HepG2 (cell line): Measurements from ENCODE around the gene SYNE3. TPM values are rescaled to one million over a fixed set of nuclear protein-coding genes. Genes with fewer than 3 reads are reported as not detected.

Source experiments
- CBFB ChIP-seq: sonication (generic); formaldehyde crosslinking; IDR thresholded peaks from 2 replicates; pipeline ENCODE4 v1.4.0; 2020; ENCODE audit warnings: missing genetic modification reagents
- CENPT ChIP-seq: sonication (generic); formaldehyde crosslinking; IDR thresholded peaks from 2 replicates; pipeline ENCODE4 v1.8.0; 2022; ENCODE audit warnings: low read depth, mild to moderate bottlenecking, moderate library complexity, missing genetic modification reagents
- DMTF1 ChIP-seq: sonication (generic); formaldehyde crosslinking; IDR thresholded peaks from 2 replicates; pipeline ENCODE4 v1.4.0; 2020; ENCODE audit warnings: mild to moderate bottlenecking, missing genetic modification reagents
- FOXA1 ChIP-seq, 2 experiments: fragments of 450-650 bp in 1 of 2; sonication (generic) in 1 of 2; formaldehyde crosslinking in 1 of 2; IDR thresholded peaks; 2 replicates each; pipeline versions ENCODE4 v1.4.0 to v1.6.1; 2016 to 2020; ENCODE audit warnings: missing genetic modification reagents in 1 of 2
- FOXO1 ChIP-seq: sonication (generic); formaldehyde crosslinking; IDR thresholded peaks from 2 replicates; pipeline ENCODE4 v1.4.0; 2020; ENCODE audit warnings: missing genetic modification reagents
- HMG20A ChIP-seq: IDR thresholded peaks from 2 replicates; pipeline ENCODE4 v1.6.1; 2016; ENCODE audit warnings: borderline replicate concordance
- HOXA9 ChIP-seq: sonication (generic); formaldehyde crosslinking; IDR thresholded peaks from 2 replicates; pipeline ENCODE4 v1.8.1; 2022; ENCODE audit warnings: missing genetic modification reagents, mild to moderate bottlenecking, moderate library complexity, borderline replicate concordance
- KLF9 ChIP-seq: IDR thresholded peaks from 2 replicates; pipeline ENCODE4 v1.6.1; 2016; ENCODE audit warnings: low read depth
- MEIS1 ChIP-seq: sonication (generic); formaldehyde crosslinking; IDR thresholded peaks from 2 replicates; pipeline ENCODE4 v1.9.0; 2021; ENCODE audit warnings: mild to moderate bottlenecking, missing genetic modification reagents, moderate library complexity, borderline replicate concordance
- MLX ChIP-seq: IDR thresholded peaks from 2 replicates; pipeline ENCODE4 v1.6.1; 2016
- NFATC3 ChIP-seq: sonication (generic); formaldehyde crosslinking; IDR thresholded peaks from 2 replicates; pipeline ENCODE4 v1.5.1; 2020; ENCODE audit warnings: mild to moderate bottlenecking, missing genetic modification reagents
- NR2F1 ChIP-seq, 2 experiments: fragments of 450-650 bp in 1 of 2; formaldehyde crosslinking in 1 of 2; IDR thresholded peaks; 2 replicates each; pipeline versions ENCODE4 v1.5.0 to v1.6.1; 2016 to 2020; ENCODE audit warnings: mild to moderate bottlenecking in 1 of 2, missing compliant biosample characterization in 1 of 2, missing genetic modification reagents in 1 of 2, moderate library complexity in 1 of 2
- PAWR ChIP-seq: sonication (generic); formaldehyde crosslinking; IDR thresholded peaks from 2 replicates; pipeline ENCODE4 v1.4.0; 2020; ENCODE audit warnings: missing genetic modification reagents, mild to moderate bottlenecking, borderline replicate concordance
- PHF21A ChIP-seq: sonication (generic); formaldehyde crosslinking; IDR thresholded peaks from 2 replicates; pipeline ENCODE4 v1.5.0; 2020; ENCODE audit warnings: mild to moderate bottlenecking, missing genetic modification reagents
- POGZ ChIP-seq: sonication (generic); formaldehyde crosslinking; IDR thresholded peaks from 2 replicates; pipeline ENCODE4 v1.4.0; 2020; ENCODE audit warnings: mild to moderate bottlenecking, missing genetic modification reagents
- POLR2A ChIP-seq, 2 experiments: IDR thresholded peaks; 2 replicates each; pipeline ENCODE4 v1.6.1; 2011; ENCODE audit warnings: low read depth in 2 of 2, low read length in 2 of 2, mild to moderate bottlenecking in 1 of 2, moderate library complexity in 1 of 2; ENCODE audit not compliant: insufficient read depth in 1 of 2
- PRDM4 ChIP-seq: sonication (generic); formaldehyde crosslinking; IDR thresholded peaks from 2 replicates; pipeline ENCODE4 v1.9.0; 2021; ENCODE audit warnings: missing genetic modification reagents, borderline replicate concordance
- RCOR2 ChIP-seq: IDR thresholded peaks from 2 replicates; pipeline ENCODE4 v1.6.1; 2016; ENCODE audit warnings: missing biosample characterization, missing genetic modification reagents
- SMAD1 ChIP-seq: sonication (generic); formaldehyde crosslinking; IDR thresholded peaks from 2 replicates; pipeline ENCODE4 v1.4.0; 2020; ENCODE audit warnings: missing genetic modification reagents, low read depth, mild to moderate bottlenecking, borderline replicate concordance
- ZNF460 ChIP-seq: sonication (generic); formaldehyde crosslinking; IDR thresholded peaks from 2 replicates; pipeline ENCODE4 v1.5.1; 2020; ENCODE audit warnings: missing genetic modification reagents, mild to moderate bottlenecking, borderline replicate concordance
- ZNF501 ChIP-seq: sonication (generic); formaldehyde crosslinking; IDR thresholded peaks from 2 replicates; pipeline ENCODE4 v1.5.1; 2020; ENCODE audit warnings: mild to moderate bottlenecking, moderate library complexity, missing genetic modification reagents
- ZNF563 ChIP-seq: sonication (generic); formaldehyde crosslinking; IDR thresholded peaks from 2 replicates; pipeline ENCODE4 v1.8.0; 2022; ENCODE audit warnings: mild to moderate bottlenecking, moderate library complexity, missing genetic modification reagents
- ZNF570 ChIP-seq: sonication (generic); formaldehyde crosslinking; IDR thresholded peaks from 2 replicates; pipeline ENCODE4 v1.4.0; 2020; ENCODE audit warnings: mild to moderate bottlenecking, missing genetic modification reagents, borderline replicate concordance
- ZNF580 ChIP-seq: IDR thresholded peaks from 2 replicates; pipeline ENCODE4 v1.6.1; 2016; ENCODE audit warnings: low read depth, borderline replicate concordance
- ZNF629 ChIP-seq: sonication (generic); formaldehyde crosslinking; conservative IDR thresholded peaks from 2 replicates; pipeline ENCODE4 v1.5.0; 2020; ENCODE audit warnings: missing genetic modification reagents
- polyA plus RNA-seq, 8 experiments: library from polyadenylated mRNA; depleted of rRNA in 3 of 8; stranded (reverse) in 7 of 8; unstranded in 1 of 8; fragments of >200 nt; fragmentation: Illumina TruSeq in 4 of 8; extraction: Trizol in 4 of 8; gene quantifications; 2 replicates each; pipeline versions ENCODE4 v1.2.1 to v1.2.3, GENCODE V29; 2011 to 2016; ENCODE audit warnings: low read depth in 4 of 8, missing spikeins in 1 of 8, mixed read lengths in 1 of 8; ENCODE audit not compliant: insufficient read depth in 1 of 8
- total RNA-seq, 5 experiments: library from RNA; depleted of rRNA; stranded (reverse); fragments of >200 nt; fragmentation: Illumina TruSeq; extraction: Trizol; gene quantifications; 2 replicates each; pipeline ENCODE4 v1.2.3, GENCODE V29; 2016; ENCODE audit warnings: low read depth in 1 of 5

SYNE3 gene
- total and polyA plus RNA-seq, 2 of the 13 experiments (the other 11 are each of a cell fraction or from before 2014, with no cell fraction given) = 7.8 to 8.0 TPM

- TF ChIP-seq DMTF1 (CRISPR knock-in tag) (no peak), NFATC3 (CRISPR knock-in tag) (no peak), PAWR (CRISPR knock-in tag) (no peak), HOXA9 (CRISPR knock-in tag) (no peak), MLX (CRISPR knock-in tag) (peak; percentile 83; the same call in 1 of the 2 replicates), ZNF629 (peak; percentile 20; the same call in 1 of the 2 replicates), POLR2A (IDR thresholded peaks at IDR 0.05; ENCODE audit: insufficient read depth in 1 of 2, low read depth in 2 of 2, low read length in 2 of 2) (peak in 1 of 2 experiments; percentile 43; a peak in 2 of 4 replicates), MEIS1 (0 out of 2 replicates have a peak, but pooled peaks have one; percentile 29), ZNF460 (no peak), FOXO1 (CRISPR knock-in tag) (peak; percentile 98), ZNF580 (CRISPR knock-in tag) (peak; percentile 89; the same call in 1 of the 2 replicates), PRDM4 (CRISPR knock-in tag) (no peak), ZNF570 (CRISPR knock-in tag) (no peak), ZNF501 (CRISPR knock-in tag) (no peak), PHF21A (peak; percentile 92), POGZ (CRISPR knock-in tag) (peak; percentile 79), ZNF563 (CRISPR knock-in tag) (peak; percentile 38; the same call in 1 of the 2 replicates), CBFB (CRISPR knock-in tag) (peak; percentile 83; the same call in 1 of the 2 replicates), SMAD1 (CRISPR knock-in tag) (no peak), RCOR2 (peak; percentile 92), FOXA1 (IDR thresholded peaks at IDR 0.05) (no peak), FOXA1 (CRISPR knock-in tag; IDR thresholded peaks at IDR 0.05) (peak; percentile 97), KLF9 (CRISPR knock-in tag) (0 out of 2 replicates have a peak, but pooled peaks have one; percentile 47), CENPT (CRISPR knock-in tag) (no peak), NR2F1 (CRISPR knock-in tag; IDR thresholded peaks at IDR 0.05) (peak; percentile 57 to 67; a peak in 3 of 4 replicates), HMG20A (CRISPR knock-in tag) (peak; percentile 83)
Measured at GRCh38 chr14:95524706-95525512, 8.5 kb upstream of the SYNE3 start (continued).
